GM21381 (cell line): Measurements from ENCODE around the gene ADARB2.
"Not testable (repeated sequence)": the region's sequence is repeated elsewhere in the genome, so short reads cannot be mapped to it uniquely, and the experiment has no call there.

Experiments
- ATAC-seq: cut with Tn5 transposase; IDR thresholded peaks from one replicate; pipeline ENCODE4 v1.9.1; 2021; ENCODE audit warnings: mild to moderate bottlenecking, moderate library complexity; ENCODE audit not compliant: unreplicated experiment

Gene ADARB2

DNA sequence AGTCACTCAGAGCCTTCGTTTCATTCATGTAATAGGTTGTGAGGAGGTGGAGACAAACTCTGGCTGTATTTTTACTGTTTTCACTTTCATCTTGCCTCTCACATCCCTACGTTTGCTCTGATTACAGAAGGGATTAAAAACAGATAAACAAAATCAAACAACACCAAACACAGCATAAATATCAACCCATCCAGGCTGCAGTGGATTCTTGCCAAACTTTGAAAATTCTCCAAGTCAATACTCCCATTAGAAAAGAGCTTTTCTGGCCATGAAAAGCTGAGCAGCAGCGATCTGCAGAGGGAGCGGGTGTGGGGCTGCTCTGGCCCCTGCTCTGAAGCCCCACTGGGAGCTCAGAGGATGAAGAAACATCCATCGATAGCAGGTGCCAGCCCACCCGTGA, 397.9 kb downstream of the ADARB2 start:
- no peak for ATAC-seq

DNA sequence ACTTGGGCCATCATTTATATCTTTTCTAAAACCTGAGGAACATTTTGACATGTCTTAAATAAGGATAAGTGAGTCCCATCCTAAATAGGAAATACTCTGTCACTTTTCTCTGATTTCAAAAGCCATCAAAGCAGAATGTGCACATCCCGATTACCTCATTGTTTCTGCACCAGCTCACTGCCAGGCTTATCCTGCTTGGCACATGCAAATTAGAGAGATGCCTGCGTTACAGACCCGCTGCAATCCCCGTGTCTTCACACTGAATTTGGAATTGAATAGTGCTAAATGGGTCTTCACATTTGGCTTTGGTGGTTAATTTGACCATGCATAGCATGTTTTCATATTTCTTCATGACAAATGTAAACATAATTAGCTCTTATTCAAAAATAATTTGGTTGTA, 401.7 kb downstream of the ADARB2 start:
- ATAC-seq = no peak

DNA sequence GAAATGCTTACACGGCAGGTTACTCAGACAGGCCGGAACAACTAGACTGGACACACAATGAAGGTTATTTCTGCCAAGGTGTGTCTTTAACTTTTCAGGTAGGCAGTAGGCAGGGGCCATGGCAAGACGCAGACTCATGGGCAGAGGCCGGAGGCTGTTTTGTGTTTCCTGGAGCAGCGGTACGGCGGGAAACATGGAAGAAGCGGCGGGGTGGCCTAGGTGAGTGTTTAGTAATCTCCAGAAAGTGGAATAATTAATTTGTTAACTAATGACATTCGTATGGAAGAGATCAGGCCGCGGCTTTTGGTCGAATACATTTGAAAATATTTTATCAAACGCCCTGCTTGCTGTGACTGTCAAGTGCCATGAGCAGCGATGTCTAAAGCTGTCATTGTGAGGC, 403.3 kb downstream of the ADARB2 start:
- no peak for ATAC-seq

DNA sequence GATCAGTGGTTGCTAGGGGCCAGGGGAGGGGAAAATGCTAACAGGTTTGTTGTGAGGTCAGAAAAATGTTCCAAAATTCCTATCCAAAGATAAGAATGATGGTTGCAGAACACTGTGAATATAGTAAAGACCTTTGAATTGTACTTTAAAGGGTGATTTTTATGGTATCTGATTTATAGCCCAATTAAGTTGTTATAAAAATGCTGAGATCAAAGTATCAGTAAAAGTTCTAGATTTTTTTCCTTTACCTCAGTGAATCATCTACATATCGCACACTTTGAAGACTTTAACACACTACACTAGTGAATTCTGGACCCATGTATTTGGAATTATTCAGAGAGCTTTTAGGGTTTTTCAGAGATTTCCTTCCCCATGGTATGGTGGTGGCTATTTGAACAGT, 405.8 kb downstream of the ADARB2 start:
- no peak for ATAC-seq

DNA sequence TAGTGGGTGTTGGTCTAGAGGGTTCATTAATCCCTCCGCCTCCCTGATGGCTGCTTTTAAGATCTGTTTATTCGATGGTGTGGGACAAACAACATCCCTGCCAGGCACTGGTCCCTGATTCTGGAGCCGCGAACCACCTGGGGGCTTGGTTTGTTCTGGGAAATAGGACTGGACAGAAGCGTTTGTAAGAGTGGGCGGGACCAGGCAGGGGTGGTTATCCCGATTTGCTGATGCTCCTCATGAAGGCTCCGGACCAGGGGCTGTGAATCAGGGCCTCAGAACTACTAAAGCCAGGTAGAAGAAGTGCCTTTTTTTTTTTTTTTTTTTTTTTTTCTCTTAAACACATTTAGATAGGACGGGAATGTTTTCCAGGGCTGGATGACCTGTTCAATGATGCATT, 407.7 kb downstream of the ADARB2 start:
- no peak for ATAC-seq

DNA sequence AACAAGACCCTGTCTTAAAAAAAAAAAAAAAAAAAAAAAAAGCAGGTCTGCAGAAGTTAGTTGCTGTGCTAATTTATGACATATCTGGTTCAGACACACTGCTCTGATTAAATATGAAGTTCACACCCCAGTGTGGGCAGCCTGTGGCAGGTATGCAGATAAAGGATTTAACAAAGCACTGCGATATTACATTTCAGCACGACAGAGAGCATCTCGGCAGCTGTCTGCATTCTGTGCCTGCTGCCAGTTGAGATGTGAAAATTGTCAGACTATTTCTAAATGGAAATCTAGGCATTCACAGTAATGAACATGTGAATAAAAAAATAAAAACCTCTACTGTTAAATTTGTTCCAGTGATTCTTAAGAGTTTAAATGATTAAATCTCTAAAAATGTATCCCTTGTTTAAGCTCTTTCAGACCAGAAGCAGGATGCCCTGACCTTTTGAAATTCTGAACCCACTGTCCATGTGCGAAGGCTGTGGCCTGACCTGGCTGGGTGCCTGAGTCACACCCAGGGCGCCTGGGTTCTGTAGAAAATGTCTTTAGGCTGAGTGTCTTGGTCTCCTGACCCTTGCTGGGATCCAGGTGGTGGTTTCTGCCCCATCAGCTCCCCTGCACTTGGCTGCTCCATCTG, 408.2 kb downstream of the ADARB2 start:
- ATAC-seq = no peak

DNA sequence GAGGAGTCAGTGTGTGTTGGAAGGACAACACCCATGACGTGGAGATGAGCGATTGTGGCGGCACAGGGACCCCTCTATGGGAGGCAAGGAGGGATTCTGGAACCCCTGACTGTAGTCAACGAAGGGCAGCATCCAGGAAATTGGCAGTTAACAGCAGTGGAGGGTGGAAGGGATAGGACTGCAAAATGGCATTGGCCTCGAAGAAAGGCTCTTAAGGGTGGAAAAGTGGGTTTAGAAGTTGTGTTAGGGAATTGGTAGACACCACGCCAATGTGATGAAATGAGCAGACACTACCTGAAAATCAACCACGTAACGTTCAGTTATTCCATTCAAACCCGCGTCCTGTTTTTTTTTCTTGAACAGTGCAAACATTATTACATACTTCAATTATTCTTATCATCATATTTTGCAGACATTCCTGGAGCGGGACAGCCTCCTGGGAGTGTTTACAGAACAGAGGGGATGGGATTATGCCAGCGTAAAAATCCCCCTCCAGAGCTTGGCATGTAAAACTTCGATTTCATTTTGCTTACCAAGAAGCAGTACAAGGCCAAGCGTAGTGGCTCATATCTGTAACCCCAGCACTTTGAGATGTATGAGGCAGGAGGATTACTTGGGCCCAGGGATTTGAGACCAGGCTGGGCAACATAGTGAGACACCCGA, 409.0 kb downstream of the ADARB2 start:
- ATAC-seq = no peak

DNA sequence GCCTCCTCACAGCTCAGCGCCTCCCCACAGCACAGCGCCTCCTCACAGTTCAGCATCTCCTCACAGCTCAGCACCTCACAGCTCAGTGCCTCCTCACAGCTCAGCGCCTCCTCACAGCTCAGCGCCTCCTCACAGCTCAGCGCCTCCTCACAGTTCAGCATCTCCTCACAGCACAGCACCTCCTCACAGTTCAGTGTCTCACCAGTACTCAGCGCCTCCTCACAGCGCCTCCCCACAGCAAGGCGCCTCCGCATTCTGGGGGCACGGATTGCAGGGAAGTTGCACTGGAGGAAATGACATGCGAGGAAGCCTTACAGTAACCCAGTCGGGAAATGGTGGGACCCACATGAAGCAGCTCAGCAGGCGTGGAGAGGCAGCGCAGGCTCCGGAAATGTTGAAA, 409.6 kb downstream of the ADARB2 start:
- ATAC-seq = no peak

DNA sequence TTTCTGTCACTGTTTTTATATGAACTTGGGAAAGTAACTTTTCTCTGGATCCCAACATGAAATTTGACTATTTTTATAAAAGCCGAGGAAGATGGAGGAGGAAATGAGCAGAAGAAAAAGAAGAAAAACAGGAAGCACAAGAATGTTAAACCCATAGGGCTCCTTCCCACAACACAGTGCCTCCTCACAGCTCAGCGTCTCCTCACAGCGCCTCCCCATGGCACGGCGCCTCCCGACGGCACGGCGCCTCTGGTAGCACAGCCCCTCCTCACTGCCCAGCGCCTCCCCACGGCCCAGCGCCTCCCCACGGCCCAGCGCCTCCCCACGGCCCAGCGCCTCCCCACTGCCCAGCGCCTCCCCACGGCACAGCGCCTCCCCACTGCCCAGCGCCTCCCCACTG, 410.8 kb downstream of the ADARB2 start:
- ATAC-seq = not testable (repeated sequence)

DNA sequence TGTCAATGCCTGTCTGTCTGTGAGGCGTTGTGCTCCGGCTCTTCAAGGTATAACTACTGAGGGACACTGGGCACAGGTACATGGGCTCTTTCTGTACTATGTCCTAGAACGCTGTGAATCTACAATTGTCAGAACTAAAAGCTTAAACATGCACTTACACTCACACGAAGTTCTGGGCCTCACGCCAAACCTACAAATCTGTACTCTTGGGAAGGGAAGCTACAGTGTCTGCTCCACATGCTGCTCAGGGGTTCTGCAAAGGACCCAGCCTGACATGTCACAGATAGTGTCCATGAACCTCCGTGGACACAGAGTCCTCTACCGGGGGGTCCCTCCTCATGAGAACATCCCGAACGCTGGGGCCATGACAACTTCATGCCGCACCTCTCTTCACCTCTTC, 412.4 kb downstream of the ADARB2 start:
- ATAC-seq = no peak

DNA sequence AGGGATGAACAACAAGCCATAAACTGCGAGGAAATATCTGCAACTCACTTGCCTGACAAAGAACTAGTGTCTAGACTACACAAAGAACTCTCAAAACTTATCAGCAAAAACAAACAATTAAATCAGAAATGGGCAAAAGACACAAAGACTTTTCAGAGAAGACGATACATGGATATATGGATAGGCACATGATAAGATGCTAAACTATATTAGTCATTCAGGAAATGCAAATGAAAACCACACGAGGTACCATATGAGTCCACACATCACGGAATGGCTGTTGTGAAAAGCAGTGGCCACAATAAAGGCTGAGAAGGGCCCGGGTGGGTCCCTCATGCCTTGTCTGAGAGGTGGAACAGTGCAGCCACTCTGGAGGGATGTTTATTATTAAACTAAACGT, 413.4 kb downstream of the ADARB2 start:
- no peak for ATAC-seq

DNA sequence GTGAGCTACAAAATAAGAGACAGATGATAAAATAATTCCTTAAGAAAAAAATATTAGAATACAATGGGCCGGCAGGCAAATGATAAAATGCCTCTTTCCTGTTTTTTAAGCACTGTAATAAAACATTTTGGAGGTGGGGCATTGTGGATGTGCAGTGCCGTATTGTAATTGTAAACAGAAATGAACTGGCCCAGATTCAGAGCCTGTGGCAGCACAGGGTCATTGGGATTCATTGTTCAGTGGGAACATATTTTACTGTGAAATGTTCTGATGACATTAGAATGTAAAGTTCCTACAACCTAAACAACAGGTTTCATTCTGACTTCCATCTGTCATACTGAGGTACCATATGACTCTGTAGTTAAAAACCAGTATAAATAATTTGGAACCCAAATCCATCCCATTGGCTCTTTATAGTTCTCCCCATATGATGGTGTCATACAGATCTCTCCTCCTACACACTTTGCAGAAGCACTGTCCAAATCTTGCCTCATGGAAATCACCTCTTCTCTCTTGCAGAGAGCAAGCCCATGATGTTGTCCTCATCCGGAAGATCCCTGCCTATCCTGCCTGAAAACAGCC, 416.5 kb downstream of the ADARB2 start:
- ATAC-seq = no peak

DNA sequence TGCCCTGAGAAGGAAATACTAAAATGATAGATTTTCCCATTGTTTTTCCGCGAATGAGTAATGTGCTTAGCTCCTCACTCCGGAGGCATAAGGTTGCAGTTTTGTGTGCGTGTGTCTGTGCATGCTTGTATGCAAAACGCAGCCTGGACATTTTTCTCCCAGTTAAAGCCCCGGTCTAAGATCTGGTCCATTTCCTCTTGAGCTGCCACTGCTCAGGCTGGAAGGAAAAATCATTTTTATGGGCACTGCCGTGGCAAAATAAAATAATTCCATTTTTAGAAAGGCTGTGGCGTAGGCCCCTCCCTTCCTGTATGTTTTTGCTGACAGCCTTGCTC, 420.5 kb downstream of the ADARB2 start:
- no peak for ATAC-seq

DNA sequence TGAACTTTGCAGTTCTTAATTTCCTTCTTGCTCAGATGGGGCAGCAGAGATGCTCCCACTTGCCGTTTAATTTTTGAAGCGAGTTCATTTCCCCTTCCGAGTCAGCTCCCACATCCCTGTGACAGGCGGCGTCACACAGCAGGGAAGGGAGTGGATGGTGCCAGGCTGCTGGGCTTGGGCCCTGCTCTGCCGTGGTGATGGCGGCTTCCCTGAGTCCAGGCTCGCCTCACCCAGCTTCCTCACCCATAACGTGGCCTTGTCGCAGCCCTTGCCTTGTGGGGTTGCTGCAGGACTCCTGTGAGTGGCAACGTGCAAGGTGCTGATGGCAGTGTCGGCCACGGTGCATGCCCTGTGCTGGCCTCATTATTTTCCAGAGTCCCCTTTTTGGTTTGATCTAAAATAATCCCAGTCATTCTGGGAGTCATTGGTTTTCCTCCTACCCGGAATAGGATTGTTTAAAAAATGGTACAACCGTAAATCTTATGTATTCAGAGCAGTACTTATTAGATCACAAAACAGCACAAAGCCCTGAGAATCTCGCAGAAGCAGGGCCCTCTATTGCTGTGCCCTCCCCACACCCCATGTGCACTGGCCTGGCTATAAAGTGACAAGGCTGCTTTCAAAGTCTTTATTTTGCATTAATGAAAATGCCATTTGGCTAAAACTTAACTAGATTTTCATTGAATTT, 421.1 kb downstream of the ADARB2 start:
- ATAC-seq = no peak

DNA sequence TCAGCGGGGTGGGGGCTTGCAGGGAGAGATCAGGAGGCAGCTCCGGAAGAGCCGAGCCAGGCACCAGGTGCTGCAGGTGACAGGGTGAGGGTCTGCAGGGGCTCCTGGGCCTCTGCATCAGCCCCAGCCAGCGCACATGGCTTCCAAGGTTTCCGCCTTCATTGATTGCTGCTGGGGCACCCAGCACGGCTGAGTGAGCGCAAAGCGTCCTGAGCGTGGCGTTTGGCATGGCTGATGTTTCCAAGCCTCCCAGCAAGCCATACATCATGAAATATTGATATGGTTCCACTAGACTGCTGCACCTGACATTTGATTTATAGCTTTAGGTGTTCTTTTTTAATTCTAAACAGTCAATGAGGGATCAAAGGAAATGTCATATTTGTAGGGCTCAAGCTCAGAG, 422.1 kb downstream of the ADARB2 start:
- ATAC-seq = no peak

DNA sequence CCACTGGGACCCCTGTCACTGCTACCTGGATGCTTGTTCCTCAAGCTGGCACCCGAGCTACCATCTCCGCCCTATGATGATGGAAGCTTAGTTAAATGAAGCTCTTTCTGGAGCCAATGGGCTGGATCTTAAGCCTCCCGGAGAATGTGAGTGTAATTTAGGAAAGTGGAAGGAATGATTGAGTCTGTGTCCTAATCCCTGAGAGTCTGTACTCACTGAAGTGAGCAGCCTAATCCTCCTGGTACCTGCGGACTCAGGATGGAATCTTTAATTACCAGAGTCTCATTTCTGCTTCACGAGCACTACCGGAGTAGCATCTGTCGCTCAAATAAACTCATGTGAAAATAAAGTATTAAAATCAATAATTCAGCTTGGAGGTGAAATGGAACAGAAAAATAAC, 425.6 kb downstream of the ADARB2 start:
- ATAC-seq = no peak

DNA sequence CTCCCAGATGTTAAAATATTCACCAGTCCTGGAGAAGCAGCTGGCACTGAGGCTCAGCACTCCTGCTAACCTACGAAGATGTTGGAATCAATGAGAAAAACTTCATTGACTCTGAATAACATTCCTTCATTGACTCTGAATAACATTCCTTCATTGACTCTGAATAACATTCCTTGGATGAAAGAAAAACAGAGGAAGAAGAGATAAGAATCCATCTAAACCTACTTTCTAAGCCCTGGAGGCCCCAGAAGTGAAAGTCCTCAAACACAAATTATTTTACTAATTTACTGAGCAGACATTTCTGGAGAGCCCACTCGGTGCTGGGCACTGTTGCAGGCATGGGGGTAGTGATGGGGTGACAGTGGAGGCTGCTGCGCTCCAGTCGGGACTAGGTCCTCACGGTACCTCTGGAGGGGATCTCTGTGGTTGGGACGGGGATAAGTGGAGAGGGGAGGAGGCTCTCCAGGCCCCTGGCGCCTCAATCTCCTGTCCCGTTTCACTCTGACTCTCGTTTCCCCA, 427.0 kb downstream of the ADARB2 start:
- no peak for ATAC-seq

DNA sequence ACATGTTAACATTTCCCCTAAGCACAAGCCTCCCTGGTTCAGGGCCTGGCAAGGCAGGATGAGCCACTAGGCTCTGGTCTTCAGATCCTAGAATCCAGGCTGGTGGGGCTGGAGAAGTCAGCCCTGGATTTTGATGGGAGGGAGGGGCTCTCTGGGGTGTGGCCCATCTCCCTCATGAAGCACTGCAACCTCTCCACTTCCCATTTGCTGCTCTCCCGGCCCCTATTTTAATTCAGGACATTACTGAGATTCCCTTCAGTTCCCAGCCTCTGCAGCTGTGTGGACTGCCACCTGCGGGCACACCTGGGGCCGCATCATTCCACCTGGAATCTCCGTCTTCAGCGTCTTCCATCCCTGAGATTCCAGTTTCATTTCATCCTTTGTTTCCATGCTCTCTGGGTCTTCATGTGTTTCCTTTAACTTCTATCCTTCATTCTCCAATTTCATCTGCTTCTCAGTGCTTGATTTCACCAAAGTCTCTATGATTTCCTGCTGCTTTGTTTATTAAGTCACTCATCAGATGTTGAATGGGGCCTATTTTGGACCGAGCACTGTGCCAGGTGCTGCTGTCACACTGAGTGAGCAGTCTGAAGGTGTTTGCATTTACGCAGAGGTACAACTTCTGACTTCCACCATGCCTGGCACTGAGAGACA, 427.6 kb downstream of the ADARB2 start:
- ATAC-seq = no peak

DNA sequence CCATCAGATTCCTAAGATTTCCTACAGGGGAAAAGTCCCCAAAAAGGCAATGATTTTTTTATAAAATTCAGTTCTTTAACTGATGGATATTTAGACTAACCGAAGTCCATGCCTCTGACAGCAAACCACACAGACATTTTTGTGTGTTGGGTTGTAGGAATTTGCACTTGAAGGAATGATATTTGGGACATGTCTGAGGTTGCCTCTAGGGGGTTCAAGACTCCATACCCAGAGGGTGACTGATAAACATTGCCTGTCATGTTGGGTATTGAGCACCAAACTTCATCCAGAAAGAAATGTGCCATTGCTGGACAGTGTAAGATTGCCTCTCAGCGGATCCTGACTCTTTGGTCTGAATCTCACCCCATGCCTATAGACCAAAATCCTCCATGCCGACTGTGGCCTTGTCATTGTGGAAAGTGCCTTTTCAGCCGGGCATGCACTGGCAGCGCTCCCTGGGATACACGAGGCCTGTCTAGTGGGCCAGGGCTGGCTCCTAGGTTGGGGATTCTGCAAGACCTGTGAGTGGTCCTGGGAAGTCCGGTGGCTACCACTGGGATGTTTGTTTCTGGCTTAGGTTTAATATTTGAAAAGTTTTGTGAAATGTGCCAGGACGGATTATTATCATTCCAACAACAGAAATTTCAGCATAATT, 428.2 kb downstream of the ADARB2 start:
- ATAC-seq = no peak

DNA sequence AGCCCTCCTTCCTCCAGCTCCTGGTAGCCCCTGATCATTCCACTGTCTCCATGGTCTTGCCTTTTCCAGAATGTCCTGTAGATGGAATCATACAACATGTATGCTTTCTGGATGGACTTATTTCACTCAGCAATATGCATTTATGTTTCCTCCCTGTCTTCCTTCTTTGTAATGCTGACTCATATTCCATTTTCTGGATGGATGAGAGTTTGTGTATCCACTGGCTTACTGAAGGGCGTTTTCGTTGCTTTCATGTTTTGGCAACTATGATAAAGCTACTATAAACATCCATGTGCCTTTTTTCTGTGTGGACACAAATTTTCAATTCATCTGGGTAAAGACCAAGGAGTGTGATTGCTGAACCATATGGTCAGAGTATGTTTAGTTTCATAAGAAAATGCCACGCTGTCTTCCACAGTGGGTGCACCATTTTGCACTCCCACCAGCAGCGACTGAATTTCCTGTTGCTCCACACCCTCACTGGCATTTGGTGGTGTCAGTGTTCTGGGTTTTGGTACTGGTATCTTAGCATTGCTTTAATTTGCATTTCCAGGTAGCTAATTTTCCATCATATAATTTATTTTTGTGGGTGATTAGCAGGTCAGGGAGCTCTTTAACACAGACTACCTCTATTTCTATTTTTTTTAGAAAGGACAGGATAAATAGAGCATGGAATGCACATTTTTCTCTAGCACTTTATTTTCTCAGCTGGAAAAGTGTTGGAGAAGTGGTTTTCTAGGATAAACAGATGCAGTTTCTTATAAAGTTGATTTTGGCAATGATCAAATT, 429.0 kb downstream of the ADARB2 start:
- ATAC-seq = no peak
